ENCODE results near the gene TMEM52B. TPM values are rescaled to one million over a fixed set of nuclear protein-coding genes. Genes with fewer than 3 reads are reported as not detected.
"Not testable (repeated sequence)": the region's sequence is repeated elsewhere in the genome, so short reads cannot be mapped to it uniquely, and the experiment has no call there.

Gene TMEM52B
- total RNA-seq, 1 donor from 2014 or later: not detected

GRCh38 chr12:10212739-10213131, 33.9 kb downstream of the TMEM52B start, which contains the start of gene GABARAPL1:
Gene GABARAPL1, plus strand, starts transcription at chr12:10212877. Its CDS starts 253 bp downstream, at chr12:10213130.
- Mint-ChIP-seq H3K4me1 (ENCODE audit: low read depth) (peaks cover 23% of the 10 kb centered on the region), H3K9me3 (ENCODE audit: low read depth) (no peaks in the 10 kb centered on the region), H3K27ac (peak within 1 kb of the TSS; percentile 100), H3K36me3 (ENCODE audit: insufficient read depth) (peaks cover 2% of the 10 kb centered on the region), H3K27me3 (no peaks in the 10 kb centered on the region), H3K4me3 (ENCODE audit: low read depth) (peak within 1 kb of the TSS; percentile 89)
- TF ChIP-seq CTCF (IDR thresholded peaks at IDR 0.05; ENCODE audit: unreplicated experiment): no peak
- peak; percentile 85 for DNase-seq (ENCODE audit: low spot score, unreplicated experiment)

GRCh38 chr12:10213168-10214135, 34.6 kb downstream of the TMEM52B start:
- peak overlapping the region; percentile 89 for H3K4me3 Mint-ChIP-seq (ENCODE audit: low read depth)
- H3K36me3 Mint-ChIP-seq (ENCODE audit: insufficient read depth): peaks cover 6% of the 10 kb centered on the region
- TF ChIP-seq CTCF (IDR thresholded peaks at IDR 0.05; ENCODE audit: unreplicated experiment): no peak
- no peaks in the 10 kb centered on the region for H3K9me3 Mint-ChIP-seq (ENCODE audit: low read depth)
- H3K4me1 Mint-ChIP-seq (ENCODE audit: low read depth): peaks cover 23% of the 10 kb centered on the region
- DNase-seq (ENCODE audit: low spot score, unreplicated experiment): peak; percentile 27
- H3K27ac Mint-ChIP-seq: peak overlapping the region; percentile 100
- no peaks in the 10 kb centered on the region for H3K27me3 Mint-ChIP-seq

GRCh38 chr12:10214136-10214894, 35.5 kb downstream of the TMEM52B start:
- Mint-ChIP-seq H3K36me3 (ENCODE audit: insufficient read depth) (peaks cover 6% of the 10 kb centered on the region), H3K9me3 (ENCODE audit: low read depth) (no peaks in the 10 kb centered on the region), H3K4me1 (ENCODE audit: low read depth) (peaks cover 23% of the 10 kb centered on the region), H3K4me3 (ENCODE audit: low read depth) (peak overlapping the region; percentile 89), H3K27ac (peak overlapping the region; percentile 100), H3K27me3 (no peaks in the 10 kb centered on the region)
- no peak for TF ChIP-seq CTCF (IDR thresholded peaks at IDR 0.05; ENCODE audit: unreplicated experiment)
- no peak for DNase-seq (ENCODE audit: low spot score, unreplicated experiment)

GRCh38 chr12:10214895-10215267, 36.0 kb downstream of the TMEM52B start:
- DNase-seq (ENCODE audit: low spot score, unreplicated experiment): no peak
- TF ChIP-seq CTCF (IDR thresholded peaks at IDR 0.05; ENCODE audit: unreplicated experiment): no peak
- peaks cover 23% of the 10 kb centered on the region for H3K4me1 Mint-ChIP-seq (ENCODE audit: low read depth)
- H3K4me3 Mint-ChIP-seq (ENCODE audit: low read depth): peak overlapping the region; percentile 89
- peak overlapping the region; percentile 100 for H3K27ac Mint-ChIP-seq
- no peaks in the 10 kb centered on the region for H3K9me3 Mint-ChIP-seq (ENCODE audit: low read depth)
- H3K27me3 Mint-ChIP-seq: no peaks in the 10 kb centered on the region
- peaks cover 6% of the 10 kb centered on the region for H3K36me3 Mint-ChIP-seq (ENCODE audit: insufficient read depth)

- Mint-ChIP-seq H3K9me3 (ENCODE audit: low read depth) (no peaks in the 10 kb centered on the region), H3K27me3 (no peaks in the 10 kb centered on the region), H3K36me3 (ENCODE audit: insufficient read depth) (peaks cover 9% of the 10 kb centered on the region), H3K27ac (peak overlapping the region; percentile 100), H3K4me3 (ENCODE audit: low read depth) (peak overlapping the region; percentile 89), H3K4me1 (ENCODE audit: low read depth) (peaks cover 23% of the 10 kb centered on the region)
- TF ChIP-seq CTCF (IDR thresholded peaks at IDR 0.05; ENCODE audit: unreplicated experiment): no peak
- DNase-seq (ENCODE audit: low spot score, unreplicated experiment): no peak
These were observed 36.6 kb downstream of the TMEM52B start for GRCh38 chr12:10215436-10215835.

- H3K4me3 Mint-ChIP-seq (ENCODE audit: low read depth); H3K9me3 Mint-ChIP-seq (ENCODE audit: low read depth); H3K27ac Mint-ChIP-seq; DNase-seq (ENCODE audit: low spot score, unreplicated experiment); H3K27me3 Mint-ChIP-seq: not testable (repeated sequence)
- Mint-ChIP-seq H3K36me3 (ENCODE audit: insufficient read depth) (peaks cover 14% of the 10 kb centered on the region), H3K4me1 (ENCODE audit: low read depth) (peaks cover 23% of the 10 kb centered on the region)
These were observed 37.1 kb downstream of the TMEM52B start for GRCh38 chr12:10215946-10216345.

Measured in progenitor cell of endocrine pancreas (in vitro differentiated cells).